ENCODE results near the gene DTNB.

- TF ChIP-seq SIN3A (IDR thresholded peaks at IDR 0.05; ENCODE audit: borderline replicate concordance, insufficient read depth, low read length) (no peak), POLR2AphosphoS5 (IDR thresholded peaks at IDR 0.05; ENCODE audit: low read depth, low read length) (no peak), TAF1 (IDR thresholded peaks at IDR 0.05; ENCODE audit: borderline replicate concordance, insufficient read depth, low read length) (no peak), REST (IDR thresholded peaks at IDR 0.05; ENCODE audit: insufficient read depth in 1 of 2, low read depth in 2 of 2, low read length in 2 of 2) (no peak)
These were observed 303.5 kb downstream of the DTNB start for GRCh38 chr2:25369876-25370275.

All from PFSK-1 (cell line).